ENCODE data around the gene UQCRH.

DNA sequence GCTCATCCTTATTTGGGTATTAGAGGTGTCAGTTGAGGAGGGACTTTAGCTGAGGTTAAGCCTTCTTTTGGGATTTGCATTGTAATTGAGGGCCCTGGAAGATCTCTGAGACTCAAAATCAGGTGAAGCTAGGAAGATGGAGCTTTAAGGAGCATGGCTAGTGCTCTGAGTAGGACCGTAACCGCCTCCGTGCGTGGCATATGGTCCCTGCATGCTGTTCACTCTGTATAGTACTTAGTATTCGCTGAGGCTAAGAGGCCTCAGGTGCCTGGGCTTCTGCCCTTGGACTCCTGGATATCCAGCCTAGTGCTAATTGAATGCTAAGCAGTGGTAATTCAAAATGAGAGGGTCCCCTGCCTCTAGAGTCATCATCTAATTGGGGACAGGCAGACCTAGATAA is 59.6 kb downstream of the UQCRH start:
- TF ChIP-seq, protein P1, sequence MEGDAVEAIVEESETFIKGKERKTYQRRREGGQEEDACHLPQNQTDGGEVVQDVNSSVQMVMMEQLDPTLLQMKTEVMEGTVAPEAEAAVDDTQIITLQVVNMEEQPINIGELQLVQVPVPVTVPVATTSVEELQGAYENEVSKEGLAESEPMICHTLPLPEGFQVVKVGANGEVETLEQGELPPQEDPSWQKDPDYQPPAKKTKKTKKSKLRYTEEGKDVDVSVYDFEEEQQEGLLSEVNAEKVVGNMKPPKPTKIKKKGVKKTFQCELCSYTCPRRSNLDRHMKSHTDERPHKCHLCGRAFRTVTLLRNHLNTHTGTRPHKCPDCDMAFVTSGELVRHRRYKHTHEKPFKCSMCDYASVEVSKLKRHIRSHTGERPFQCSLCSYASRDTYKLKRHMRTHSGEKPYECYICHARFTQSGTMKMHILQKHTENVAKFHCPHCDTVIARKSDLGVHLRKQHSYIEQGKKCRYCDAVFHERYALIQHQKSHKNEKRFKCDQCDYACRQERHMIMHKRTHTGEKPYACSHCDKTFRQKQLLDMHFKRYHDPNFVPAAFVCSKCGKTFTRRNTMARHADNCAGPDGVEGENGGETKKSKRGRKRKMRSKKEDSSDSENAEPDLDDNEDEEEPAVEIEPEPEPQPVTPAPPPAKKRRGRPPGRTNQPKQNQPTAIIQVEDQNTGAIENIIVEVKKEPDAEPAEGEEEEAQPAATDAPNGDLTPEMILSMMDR (conservative IDR thresholded peaks at IDR 0.05; ENCODE audit: low read length) = no peak
- no peak for TF ChIP-seq EZH2phosphoT487 (IDR thresholded peaks at IDR 0.05; ENCODE audit: borderline replicate concordance)
